ENCODE measurements around the gene DEFB129.
"Not testable (repeated sequence)": the region's sequence is repeated elsewhere in the genome, so short reads cannot be mapped to it uniquely, and the experiment has no call there.

The DEFB129 gene

GRCh38 chr20:226958-227357, at the start of gene DEFB129:
TSS of gene DEFB129 (plus strand) at chr20:227258. CDS start at chr20:227289, 31 bp downstream.
- DNase-seq: no peak

- no peak for DNase-seq
These were observed 42.8 kb upstream of the DEFB129 start for GRCh38 chr20:184288-184687.

GRCh38 chr20:187733-188132, 39.3 kb upstream of the DEFB129 start:
- no peak for DNase-seq

GRCh38 chr20:189611-190010, 37.4 kb upstream of the DEFB129 start, which contains the start of gene DEFB128:
TSS of gene DEFB128 (minus strand) at chr20:189711. CDS start at chr20:189623, 88 bp downstream.
- DNase-seq: no peak

GRCh38 chr20:198225-198624, 28.8 kb upstream of the DEFB129 start:
- no peak for DNase-seq

- DNase-seq: no peak
These were observed 27.1 kb upstream of the DEFB129 start for GRCh38 chr20:199996-200395.

GRCh38 chr20:203630-204029, 23.4 kb upstream of the DEFB129 start:
- DNase-seq: not testable (repeated sequence)

GRCh38 chr20:208942-209566, 18.0 kb upstream of the DEFB129 start:
- DNase-seq: peak; percentile 40

GRCh38 chr20:210809-211502, 16.1 kb upstream of the DEFB129 start:
- no peak for DNase-seq

GRCh38 chr20:214383-214782, 12.7 kb upstream of the DEFB129 start:
- no peak for DNase-seq

- DNase-seq: no peak
These were observed 11.3 kb upstream of the DEFB129 start for GRCh38 chr20:215796-216195.

- DNase-seq: no peak
These were observed 9.8 kb upstream of the DEFB129 start for GRCh38 chr20:217266-217665.

- peak; percentile 14 for DNase-seq
These were observed 7.6 kb upstream of the DEFB129 start for GRCh38 chr20:219290-220115.

- DNase-seq: no peak
These were observed 5.7 kb upstream of the DEFB129 start for GRCh38 chr20:221258-221830.

GRCh38 chr20:225879-226278, 1.2 kb upstream of the DEFB129 start:
- DNase-seq: not testable (repeated sequence)

GRCh38 chr20:227439-228105, 514 bp downstream of the DEFB129 start:
- DNase-seq: no peak

- DNase-seq: no peak
These were observed 8.8 kb downstream of the DEFB129 start for GRCh38 chr20:235891-236290.

GRCh38 chr20:237489-237888, 10.4 kb downstream of the DEFB129 start:
- no peak for DNase-seq

- DNase-seq: no peak
These were observed 10.9 kb downstream of the DEFB129 start for GRCh38 chr20:237929-238328.

- no peak for DNase-seq
These were observed 15.8 kb downstream of the DEFB129 start for GRCh38 chr20:242905-243304.

- DNase-seq: no peak
These were observed 24.3 kb downstream of the DEFB129 start for GRCh38 chr20:251354-251753.

GRCh38 chr20:252801-253200, 25.7 kb downstream of the DEFB129 start:
- no peak for DNase-seq

- not testable (repeated sequence) for DNase-seq
These were observed 26.4 kb downstream of the DEFB129 start for GRCh38 chr20:253447-253846.
